HT1080 (cell line): ENCODE measurements around the gene OTOP2. TPM values are rescaled to one million over a fixed set of nuclear protein-coding genes. Genes with fewer than 3 reads are reported as not detected.

ENCODE experiments used
- DNase-seq: peaks from one replicate; pipeline ENCODE4 v3.0.0-alpha.2; 2015; ENCODE audit warnings: low read depth
- total RNA-seq: library from RNA; depleted of rRNA; stranded (reverse); fragments of >200 nt; shearing (Covaris generic); gene quantifications from 2 replicates; pipeline ENCODE4 v1.2.3, GENCODE V29; 2014

Gene OTOP2
- total RNA-seq, 1 experiment from 2014 or later, result not detected

GRCh38 chr17:74923538-74924249, 379 bp upstream of the OTOP2 start:
- no peak for DNase-seq

- no peak for DNase-seq
Measured at GRCh38 chr17:74925242-74925641, 1.2 kb downstream of the OTOP2 start.

- no peak for DNase-seq
Measured at GRCh38 chr17:74928786-74929185, 4.7 kb downstream of the OTOP2 start.

DNA sequence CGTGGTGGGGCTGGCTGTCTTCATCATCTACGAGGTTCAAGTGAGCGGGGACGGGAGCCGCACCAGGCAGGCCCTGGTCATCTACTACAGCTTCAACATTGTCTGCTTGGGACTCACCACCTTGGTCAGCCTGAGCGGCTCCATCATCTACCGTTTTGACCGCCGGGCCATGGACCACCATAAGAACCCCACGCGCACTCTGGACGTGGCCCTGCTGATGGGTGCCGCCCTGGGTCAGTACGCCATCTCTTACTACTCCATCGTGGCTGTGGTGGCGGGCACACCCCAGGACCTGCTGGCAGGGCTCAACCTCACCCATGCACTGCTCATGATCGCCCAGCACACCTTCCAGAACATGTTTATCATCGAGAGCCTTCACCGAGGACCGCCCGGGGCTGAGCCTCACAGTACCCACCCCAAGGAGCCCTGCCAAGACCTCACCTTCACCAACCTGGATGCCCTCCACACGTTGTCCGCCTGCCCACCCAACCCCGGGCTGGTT, 6.5 kb downstream of the OTOP2 start:
- DNase-seq, result no peak

- DNase-seq, result no peak
Measured at GRCh38 chr17:74935048-74935447, 11.0 kb downstream of the OTOP2 start.

GRCh38 chr17:74935585-74936469, 11.8 kb downstream of the OTOP2 start, which contains the start of gene OTOP3:
OTOP3 (plus strand) TSS chr17:74935898; CDS start chr17:74935922, 24 bp downstream.
- DNase-seq, result no peak

DNA sequence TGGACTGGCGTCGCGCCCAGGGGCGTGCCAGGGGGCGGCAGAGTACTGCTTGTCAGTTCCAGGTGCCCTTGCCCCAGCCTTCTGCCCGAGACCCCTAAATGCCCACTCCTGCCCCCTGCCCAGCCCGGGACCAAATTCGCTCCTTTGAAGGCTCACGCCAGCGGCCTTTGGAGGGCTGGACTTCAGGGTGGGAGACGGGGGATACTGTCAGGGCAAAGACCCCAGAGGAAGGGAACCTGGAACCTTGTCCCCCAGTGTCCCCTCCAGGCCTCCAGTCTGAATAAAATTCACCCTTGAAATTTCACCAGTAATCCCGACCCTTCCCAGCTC, 12.4 kb downstream of the OTOP2 start:
- DNase-seq, result no peak

GRCh38 chr17:74937064-74938051, 13.3 kb downstream of the OTOP2 start:
- no peak for DNase-seq

- no peak for DNase-seq
Measured at GRCh38 chr17:74938194-74938950, 14.3 kb downstream of the OTOP2 start.

DNA sequence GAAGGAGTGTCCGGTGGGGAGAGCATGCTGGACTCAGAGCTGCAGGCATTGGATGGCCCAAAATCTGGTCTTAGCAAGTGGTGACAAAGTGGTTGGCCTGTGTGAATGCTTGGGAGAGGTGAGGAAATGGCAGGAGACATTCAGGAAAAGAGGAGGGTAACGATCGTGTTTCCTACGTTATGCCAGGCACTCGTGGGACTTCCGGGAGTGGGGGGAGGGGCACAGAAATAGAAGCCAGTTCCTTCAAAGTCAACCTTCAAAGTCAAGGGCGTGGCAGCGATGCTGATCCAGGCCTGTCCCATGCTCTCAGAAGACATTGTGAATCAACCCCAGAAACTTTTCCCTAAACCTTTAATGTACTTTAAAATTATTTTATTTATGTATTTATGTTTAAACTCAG, 15.5 kb downstream of the OTOP2 start:
- DNase-seq, result no peak

GRCh38 chr17:74941128-74941725, 17.2 kb downstream of the OTOP2 start:
- no peak for DNase-seq

GRCh38 chr17:74943808-74944522, 19.9 kb downstream of the OTOP2 start:
- no peak for DNase-seq

- no peak for DNase-seq
Measured at GRCh38 chr17:74945543-74945942, 21.5 kb downstream of the OTOP2 start.

DNA sequence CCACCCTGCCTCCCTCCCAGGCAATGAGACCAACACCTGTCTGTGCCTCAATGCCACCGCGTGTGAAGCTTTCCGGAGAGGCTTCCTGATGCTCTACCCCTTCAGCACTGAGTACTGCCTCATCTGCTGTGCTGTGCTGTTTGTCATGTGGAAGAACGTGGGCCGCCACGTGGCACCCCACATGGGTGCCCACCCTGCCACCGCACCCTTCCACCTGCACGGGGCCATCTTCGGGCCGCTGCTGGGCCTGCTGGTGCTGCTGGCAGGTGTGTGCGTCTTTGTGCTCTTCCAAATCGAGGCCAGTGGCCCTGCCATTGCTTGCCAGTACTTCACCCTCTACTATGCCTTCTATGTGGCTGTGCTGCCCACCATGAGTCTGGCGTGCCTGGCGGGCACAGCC, 22.6 kb downstream of the OTOP2 start:
- DNase-seq, result no peak

DNA sequence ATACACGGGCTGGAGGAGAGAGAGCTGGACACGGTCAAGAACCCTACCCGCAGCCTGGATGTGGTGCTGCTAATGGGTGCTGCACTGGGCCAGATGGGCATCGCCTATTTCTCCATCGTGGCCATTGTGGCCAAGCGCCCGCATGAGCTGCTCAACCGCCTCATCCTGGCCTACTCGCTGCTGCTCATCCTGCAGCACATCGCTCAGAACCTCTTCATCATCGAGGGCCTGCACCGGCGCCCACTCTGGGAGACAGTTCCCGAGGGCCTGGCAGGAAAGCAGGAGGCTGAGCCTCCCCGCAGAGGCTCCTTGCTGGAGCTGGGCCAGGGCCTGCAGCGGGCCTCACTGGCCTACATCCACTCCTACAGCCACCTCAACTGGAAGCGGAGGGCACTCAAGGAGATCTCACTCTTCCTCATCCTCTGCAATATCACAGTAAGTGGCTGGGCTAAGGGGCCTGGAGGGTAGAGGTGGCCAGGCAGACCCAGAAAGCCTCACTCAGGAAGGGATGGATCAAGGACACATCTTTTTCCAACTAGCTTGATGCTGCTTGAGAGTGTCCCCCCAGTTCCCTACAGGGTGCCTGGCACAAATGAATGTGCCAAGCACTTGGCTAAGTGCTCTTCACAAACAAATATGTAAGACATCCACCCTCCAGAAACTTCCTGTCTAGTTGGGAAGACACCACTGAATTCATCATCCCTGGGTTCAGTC, 23.1 kb downstream of the OTOP2 start:
- DNase-seq, result no peak

DNA sequence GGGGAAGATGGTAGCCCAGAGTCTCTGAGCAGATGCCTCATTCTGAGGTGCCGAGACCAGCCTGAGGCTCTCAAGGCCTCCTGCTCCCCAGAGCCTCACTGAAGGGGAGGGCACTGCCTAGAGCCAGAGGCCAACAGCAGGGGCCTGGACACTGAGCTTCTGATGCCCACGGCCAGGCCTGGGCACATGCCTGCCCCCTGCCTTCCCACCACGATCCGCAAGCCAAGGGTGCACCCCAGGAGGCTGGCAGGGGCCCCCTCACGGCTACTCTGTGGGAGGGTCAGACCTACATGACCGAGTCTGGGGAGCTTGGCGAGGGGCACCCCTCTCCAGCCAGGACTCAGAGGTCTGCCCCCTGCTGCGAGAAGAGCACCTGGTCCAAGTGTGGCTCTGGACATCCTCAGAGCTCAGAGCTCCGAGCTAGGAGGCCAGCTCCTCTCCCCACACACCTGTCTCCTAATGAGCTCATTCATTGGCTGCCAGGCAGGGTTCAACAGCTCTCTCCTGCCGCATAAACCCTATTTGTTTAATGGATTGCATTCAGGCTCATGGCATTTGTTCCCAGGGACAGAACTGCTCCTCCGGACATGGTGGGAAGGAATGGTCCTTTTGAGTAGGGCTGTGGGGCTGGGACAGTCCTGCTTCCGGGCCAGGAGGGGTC, 25.5 kb downstream of the OTOP2 start:
- DNase-seq, result no peak

- no peak for DNase-seq
Measured at GRCh38 chr17:74950207-74950606, 26.1 kb downstream of the OTOP2 start.

DNA sequence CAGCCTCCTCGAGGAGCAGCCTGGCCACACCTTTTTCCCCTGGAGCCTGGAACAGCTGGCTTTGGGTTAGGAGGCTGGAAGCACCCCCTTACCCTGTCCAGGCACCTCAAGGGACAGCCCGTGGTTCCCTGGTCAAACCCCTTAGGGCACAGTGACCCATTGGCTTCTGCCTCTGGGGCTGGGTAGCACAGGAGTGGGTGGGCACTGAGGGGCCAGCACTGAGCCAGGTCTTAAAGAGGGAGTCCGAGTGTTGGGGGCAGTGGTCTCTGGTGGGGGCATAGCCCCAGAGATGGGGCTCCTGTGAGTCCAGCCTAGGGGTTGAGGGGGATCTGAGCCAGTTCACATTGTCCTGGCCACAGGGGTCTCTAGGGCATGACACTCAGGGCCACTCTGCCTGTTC, 27.0 kb downstream of the OTOP2 start:
- DNase-seq, result no peak
